NCI-H2081 (cell line): Measurements from ENCODE around the gene LAD1.

Experiments
- DNase-seq, 2 experiments: peaks; one replicate each; lab custom pipeline; 2025; lab: John Stamatoyannopoulos, UW

The LAD1 gene

GRCh38 chr1:201418461-201418860 lies 19.3 kb upstream of the LAD1 start:
- DNase-seq = no peak

DNA sequence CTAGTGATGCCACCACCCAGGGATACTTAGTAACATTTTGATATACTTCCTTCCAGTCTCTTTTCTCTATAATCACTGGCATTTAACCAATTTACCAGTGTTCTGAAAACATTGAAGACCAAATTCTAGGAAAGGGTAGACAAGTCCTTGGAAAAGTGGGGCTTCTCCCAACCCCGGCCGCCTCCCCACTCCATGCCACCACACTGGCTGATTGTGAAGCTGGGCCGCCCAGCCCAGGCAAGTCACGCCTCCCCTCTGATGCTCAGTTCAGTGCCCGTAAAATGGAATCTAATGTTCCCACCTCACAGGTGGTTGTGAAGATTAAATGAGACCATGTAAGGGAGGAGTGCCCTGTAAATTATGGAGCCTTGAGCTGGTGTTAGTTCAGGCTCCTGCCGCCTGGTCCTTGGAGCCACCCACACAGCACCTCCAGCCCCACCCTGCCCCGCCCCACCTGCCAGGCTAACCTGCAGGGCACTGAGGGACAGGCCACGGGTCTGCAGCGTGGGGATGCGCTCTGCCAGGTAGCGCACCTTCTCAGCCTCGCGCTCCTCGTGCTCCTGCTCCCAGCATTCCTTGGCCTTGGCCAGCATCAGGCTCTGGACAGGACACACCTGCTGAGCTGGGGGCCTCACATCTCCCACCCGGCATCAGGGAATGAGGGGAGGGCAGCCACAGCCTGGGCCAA lies 15.1 kb upstream of the LAD1 start:
- DNase-seq = no peak

DNA sequence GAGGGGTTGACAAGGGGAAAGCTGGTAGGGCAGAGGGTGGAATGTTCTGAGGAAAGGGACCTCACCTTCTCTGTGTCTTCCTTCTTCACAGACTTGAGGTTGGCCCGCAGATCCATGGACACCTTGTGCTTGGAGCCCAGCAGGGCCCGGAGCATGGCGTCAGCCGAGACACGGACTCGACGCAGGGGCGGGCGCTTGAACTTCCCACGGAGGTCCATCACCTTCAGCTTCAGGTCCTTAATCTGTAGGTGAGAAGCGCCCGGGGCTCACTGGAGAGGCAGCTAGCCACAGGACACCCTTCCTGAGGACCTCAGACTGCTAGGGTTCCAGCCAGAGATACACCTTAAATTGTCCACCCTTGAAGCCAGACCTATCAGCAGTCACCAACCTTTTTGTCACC lies 12.2 kb upstream of the LAD1 start:
- DNase-seq = no peak

GRCh38 chr1:201409440-201409839 lies 10.3 kb upstream of the LAD1 start:
- DNase-seq = no peak

- DNase-seq = no peak
Measured at GRCh38 chr1:201408834-201409200, 9.7 kb upstream of the LAD1 start.

DNA sequence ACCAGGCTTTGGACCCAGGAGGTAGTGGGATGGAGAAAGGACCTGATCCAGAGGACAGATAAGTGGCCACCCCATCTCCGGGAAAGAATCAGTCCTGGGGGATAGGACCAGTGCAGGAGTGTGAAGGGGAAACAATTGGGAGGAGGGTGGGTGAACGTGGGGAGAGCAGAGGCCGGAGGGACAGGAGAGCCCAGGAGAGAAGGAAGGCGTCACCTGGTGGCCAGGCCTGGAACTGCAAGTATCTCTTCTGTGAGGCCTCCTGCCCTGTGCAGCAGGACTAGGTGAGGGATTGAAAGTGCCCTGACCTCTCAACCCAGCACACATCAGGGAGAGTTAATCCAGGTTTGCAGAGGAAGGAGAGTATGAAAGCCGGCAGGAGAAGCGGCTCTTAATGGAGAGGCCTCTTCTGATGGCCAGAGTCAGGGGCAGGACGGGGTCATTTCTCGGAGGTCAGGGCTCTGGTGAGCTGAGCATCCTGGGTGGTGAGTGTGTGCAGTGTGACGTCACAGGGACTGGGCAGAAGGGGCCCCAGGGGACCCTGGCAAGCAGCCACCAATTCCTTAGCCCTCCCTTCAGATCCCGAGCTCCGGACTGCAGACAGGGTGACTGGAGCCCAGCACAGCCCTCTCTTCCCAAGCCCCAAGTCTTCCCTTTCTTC lies 9.2 kb upstream of the LAD1 start:
- DNase-seq = peak; percentile 72 to 74

- no peak for DNase-seq
Measured at GRCh38 chr1:201406831-201407406, 7.8 kb upstream of the LAD1 start.

- DNase-seq = no peak
Measured at GRCh38 chr1:201405484-201405831, 6.3 kb upstream of the LAD1 start.

- no peak for DNase-seq
Measured at GRCh38 chr1:201404722-201405483, 5.8 kb upstream of the LAD1 start.

DNA sequence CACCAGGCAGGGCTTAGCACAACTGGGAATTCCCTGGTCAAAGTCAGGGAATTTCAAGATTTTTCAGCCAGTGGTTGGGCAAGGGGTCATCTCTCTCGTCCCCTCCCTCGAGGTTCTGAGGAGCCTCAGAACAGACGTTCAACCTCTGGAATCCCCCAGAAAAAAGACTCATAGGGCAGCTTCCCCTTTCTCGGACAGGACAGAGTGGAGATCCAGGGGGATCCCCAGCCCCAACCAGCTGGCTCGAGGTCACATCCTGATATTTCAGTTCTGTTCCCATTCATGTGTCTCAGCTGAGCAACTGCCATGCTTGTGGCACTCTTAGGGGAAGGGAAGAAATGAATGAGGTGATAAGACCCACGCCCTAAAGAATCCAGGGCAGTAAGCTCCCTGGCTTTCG lies 4.9 kb upstream of the LAD1 start:
- DNase-seq = no peak

DNA sequence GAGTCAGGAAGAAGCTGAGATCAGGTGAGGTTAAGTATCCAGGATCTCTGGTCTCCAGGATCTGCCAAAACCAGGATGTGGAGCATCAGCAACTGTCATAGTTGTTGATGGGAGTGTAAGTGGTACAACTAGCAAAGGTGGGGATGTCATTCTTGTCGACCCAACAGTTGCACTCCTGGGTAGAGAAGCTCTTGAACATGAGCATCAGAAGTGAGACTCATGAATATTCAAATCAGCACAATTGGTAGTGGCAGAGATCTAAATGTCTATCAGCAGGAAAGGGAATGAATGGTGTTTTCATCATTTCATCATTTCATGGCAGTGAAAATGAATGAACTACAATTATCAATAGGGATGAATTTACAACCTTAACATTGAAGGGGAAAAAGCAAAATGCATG lies 4.2 kb upstream of the LAD1 start:
- no peak for DNase-seq

GRCh38 chr1:201401700-201402099 lies 2.6 kb upstream of the LAD1 start:
- DNase-seq = no peak

DNA sequence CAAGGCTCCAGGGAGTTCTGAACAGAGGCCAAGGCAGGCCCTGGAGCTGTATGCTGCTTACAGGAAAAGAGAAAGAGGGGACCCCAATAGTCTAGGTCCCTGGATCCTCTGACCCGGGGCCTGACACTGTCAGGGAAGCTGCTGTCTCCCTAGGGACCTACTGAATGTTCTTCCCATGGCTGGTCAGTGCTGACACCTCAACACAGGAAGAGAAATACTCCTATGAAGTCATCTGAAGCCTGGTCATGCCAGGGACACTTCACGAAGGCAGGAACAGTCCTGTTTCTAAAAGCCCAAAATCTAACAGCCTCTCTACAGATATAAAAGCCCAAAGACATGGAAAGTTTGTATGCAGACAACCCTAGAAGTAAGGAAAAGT lies 1.7 kb upstream of the LAD1 start:
- no peak for DNase-seq

- no peak for DNase-seq
Measured at GRCh38 chr1:201400212-201400851, 1.2 kb upstream of the LAD1 start.

- DNase-seq = peak; percentile 48 to 66
Measured at GRCh38 chr1:201399352-201400126, 415 bp upstream of the LAD1 start.

DNA sequence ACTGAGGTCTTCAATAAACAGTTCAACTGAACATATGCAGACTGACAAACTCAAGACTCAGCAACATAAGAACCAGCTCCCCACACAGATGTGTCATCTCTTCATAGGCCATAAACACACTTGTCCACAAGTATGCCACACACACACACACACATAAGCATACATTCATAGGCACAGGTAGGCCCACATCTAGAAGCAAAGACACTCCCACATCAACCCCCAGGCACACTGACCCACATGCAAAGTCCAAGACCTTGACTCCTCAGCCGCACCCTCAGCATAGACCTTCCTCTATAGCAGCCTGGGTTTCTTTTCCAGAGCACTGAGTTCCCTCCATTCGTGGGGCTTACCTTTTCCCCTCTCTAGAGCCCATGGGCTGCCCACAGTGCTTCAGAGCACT lies 1.4 kb downstream of the LAD1 start:
- no peak for DNase-seq

DNA sequence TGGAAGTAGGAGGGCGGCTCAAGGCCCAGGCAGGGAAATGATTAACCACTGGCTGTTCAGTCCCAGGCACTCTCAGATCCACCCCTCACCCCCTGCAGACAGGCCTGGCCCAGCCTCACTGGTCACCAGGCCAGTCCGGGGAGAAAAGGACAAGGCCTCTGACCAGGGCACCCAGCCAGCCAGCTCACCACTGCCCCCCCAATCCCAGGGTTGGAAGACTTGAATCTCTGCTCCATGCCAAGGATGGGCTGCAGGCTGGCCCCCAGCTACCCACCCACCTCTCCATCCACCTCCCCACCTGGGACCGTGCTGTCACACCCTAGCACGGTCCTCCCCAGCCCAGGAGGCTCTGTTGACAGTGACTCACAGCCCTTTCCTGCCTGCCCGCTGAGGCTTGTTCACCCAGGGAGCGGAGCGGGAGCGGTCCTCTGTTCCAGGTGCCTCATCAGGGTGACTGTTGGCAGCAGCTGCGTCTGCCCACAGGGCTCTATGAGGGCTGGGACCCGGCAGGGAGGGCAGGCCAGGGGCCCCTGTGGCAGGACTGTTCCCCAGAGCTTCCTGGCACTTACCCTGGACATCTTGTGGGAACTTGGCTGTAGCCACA lies 2.2 kb downstream of the LAD1 start:
- peak; percentile 26 to 37 for DNase-seq

DNA sequence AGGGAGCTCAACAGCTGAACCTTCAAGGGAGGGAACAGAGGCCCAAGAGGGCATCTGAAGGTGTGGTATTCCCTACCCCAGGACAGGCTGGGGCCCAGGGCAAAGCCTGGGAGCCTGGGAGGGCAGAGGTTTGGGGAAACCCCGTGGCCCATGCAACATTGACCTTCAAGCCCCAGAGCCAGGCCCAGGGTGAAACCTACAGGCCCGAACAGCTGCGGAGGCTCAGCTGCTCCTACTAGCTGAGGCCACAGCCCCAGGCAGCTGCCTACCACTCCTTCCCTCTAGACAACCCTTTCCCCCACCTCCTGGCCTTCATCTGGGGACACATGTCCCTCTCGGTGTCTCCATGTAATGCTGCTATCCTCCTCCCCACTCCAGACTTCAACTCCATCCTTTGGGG lies 3.2 kb downstream of the LAD1 start:
- DNase-seq = no peak

DNA sequence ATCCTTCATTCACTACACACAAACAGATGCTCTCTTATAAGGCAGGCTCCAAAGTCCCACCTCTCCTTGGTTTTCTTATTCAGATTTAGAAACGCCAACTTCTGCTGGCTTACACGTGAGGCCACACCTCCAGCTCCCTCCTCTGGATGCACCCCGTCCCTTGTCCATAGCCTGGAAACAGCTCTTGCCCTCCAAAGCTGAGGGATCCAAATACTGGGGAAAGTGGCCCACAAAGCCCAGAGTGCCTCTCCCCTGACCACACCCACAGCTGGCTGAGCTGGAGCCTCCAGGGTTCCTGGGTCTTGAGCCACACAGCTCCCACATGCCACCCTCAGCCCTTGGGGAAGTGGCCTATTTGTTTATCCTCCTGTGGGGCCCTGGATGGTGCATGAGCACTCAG lies 4.5 kb downstream of the LAD1 start:
- no peak for DNase-seq

DNA sequence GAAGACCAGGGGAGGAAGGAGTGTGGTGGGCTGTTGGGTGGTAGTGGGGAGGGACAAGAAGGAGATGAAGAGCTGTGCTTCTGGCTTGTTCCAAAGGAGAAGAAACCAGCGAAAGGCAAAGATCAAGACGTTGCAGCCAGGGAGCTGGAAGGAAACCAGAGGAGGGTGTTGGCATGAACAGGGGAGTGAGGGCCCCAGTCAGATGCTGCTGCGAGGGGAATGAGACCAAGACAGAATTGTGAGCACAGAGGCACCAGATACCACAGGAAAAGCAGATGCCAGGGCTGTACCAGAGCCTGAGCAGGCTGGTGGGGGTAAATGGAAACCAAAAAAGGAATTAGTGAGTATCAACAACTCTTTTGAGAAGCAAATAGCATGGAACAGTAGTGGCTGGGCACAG lies 6.0 kb downstream of the LAD1 start:
- no peak for DNase-seq
